PC-9 (cell line): ENCODE data around the gene TNC.

Source experiments
- CTCF ChIP-seq: fragments of 200-600 bp; sonication (generic); conservative IDR thresholded peaks from 2 replicates; pipeline ENCODE4 v1.6.1; 2017; ENCODE audit warnings: mixed run types, antibody characterized with exemption, mild to moderate bottlenecking, moderate library complexity
- EZH2 ChIP-seq: fragments of 200-600 bp; sonication (generic); IDR thresholded peaks from 2 replicates; pipeline ENCODE4 v1.8.0; 2017; ENCODE audit warnings: antibody characterized with exemption, low read depth

DNA sequence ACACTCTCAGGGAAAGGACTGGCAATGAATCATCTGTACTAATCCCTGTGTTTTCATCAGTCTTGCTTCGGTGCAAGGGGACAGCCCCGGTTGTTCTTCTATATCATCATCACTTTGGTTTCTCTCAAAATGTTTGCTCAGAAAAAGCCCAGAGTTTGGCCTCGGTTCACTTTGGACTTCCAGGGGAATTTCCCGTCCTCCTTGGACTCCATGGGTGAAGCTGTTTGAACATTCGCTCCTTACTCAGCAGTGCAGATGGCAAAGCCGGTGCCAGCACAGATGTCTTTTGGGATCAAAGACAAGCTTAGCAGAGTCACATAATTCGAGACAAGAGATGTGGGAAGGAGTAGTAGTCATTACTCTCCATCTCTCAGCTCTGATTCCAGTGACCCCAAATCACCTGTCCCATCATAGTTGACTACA, 117.7 kb downstream of the TNC start:
- TF ChIP-seq CTCF (no peak), EZH2 (no peak)
